Measurements from ENCODE around the gene DLG1. TPM values are rescaled to one million over a fixed set of nuclear protein-coding genes. Genes with fewer than 3 reads are reported as not detected.

DLG1 gene
- total RNA-seq, 1 donor from 2014 or later, result 80.2 TPM

DNA sequence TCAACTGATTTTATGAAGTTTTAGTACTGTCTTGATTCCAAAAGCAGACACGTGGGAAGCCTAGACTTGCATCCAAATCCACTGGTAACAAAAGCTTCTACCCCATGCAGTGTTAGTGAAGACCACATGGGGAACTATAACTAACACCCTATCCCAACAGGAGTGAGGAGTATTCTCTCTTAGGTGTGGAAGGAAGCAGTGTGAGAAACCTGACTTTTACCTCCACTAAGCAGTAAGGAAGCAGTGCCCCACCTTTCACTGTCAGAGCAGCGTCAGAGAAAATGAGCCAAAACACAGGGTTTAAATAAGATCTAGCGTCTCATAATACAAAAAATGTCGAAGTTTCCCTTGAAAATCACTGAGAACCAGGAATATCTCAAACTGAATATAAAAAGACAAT, 60.5 kb downstream of the DLG1 start:
- H3K4me1 ChIP-seq, result no peaks in the 10 kb centered on the region
- ATAC-seq (no peak), DNase-seq (no peak)
- intact Hi-C loops (cut with DNase I), result no loop called here
- H3K4me3 ChIP-seq, result no peak overlapping the region
- no peak overlapping the region for H3K27ac ChIP-seq
- TF ChIP-seq, protein P1, sequence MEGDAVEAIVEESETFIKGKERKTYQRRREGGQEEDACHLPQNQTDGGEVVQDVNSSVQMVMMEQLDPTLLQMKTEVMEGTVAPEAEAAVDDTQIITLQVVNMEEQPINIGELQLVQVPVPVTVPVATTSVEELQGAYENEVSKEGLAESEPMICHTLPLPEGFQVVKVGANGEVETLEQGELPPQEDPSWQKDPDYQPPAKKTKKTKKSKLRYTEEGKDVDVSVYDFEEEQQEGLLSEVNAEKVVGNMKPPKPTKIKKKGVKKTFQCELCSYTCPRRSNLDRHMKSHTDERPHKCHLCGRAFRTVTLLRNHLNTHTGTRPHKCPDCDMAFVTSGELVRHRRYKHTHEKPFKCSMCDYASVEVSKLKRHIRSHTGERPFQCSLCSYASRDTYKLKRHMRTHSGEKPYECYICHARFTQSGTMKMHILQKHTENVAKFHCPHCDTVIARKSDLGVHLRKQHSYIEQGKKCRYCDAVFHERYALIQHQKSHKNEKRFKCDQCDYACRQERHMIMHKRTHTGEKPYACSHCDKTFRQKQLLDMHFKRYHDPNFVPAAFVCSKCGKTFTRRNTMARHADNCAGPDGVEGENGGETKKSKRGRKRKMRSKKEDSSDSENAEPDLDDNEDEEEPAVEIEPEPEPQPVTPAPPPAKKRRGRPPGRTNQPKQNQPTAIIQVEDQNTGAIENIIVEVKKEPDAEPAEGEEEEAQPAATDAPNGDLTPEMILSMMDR (IDR thresholded peaks at IDR 0.05), result no peak
- H3K9me3 ChIP-seq, result peaks cover 23% of the 10 kb centered on the region
- H3K27me3 ChIP-seq (ENCODE audit: low read depth), result no peaks in the 10 kb centered on the region
- H3K36me3 ChIP-seq, result no peaks in the 10 kb centered on the region

DNA sequence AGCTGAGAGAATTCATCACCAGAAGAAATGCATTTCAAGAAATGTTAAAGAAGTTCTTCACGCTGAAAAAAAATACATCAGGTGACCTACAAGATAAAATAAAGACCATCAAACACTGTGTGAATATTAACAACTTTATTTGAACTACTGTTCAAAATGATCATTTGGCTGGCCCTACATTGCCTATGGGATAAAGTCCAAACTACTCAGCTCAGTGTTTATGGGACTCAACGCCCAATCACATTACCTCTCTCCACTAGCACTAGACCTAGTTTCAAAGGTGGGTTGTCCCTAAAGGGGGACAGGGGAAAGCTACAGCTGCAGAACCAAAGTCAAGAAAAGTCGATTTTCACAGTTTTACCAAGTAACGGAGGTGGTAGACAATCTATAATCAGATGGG, 62.0 kb downstream of the DLG1 start:
- no peaks in the 10 kb centered on the region for H3K27me3 ChIP-seq (ENCODE audit: low read depth)
- H3K36me3 ChIP-seq, result no peaks in the 10 kb centered on the region
- DNase-seq (no peak), ATAC-seq (no peak)
- TF ChIP-seq, protein P1 (IDR thresholded peaks at IDR 0.05), result no peak
- intact Hi-C loops (cut with DNase I), result no loop called here
- H3K4me1 ChIP-seq, result no peaks in the 10 kb centered on the region
- H3K9me3 ChIP-seq, result peaks cover 8% of the 10 kb centered on the region
- H3K4me3 ChIP-seq, result no peak overlapping the region
- no peak overlapping the region for H3K27ac ChIP-seq

DNA sequence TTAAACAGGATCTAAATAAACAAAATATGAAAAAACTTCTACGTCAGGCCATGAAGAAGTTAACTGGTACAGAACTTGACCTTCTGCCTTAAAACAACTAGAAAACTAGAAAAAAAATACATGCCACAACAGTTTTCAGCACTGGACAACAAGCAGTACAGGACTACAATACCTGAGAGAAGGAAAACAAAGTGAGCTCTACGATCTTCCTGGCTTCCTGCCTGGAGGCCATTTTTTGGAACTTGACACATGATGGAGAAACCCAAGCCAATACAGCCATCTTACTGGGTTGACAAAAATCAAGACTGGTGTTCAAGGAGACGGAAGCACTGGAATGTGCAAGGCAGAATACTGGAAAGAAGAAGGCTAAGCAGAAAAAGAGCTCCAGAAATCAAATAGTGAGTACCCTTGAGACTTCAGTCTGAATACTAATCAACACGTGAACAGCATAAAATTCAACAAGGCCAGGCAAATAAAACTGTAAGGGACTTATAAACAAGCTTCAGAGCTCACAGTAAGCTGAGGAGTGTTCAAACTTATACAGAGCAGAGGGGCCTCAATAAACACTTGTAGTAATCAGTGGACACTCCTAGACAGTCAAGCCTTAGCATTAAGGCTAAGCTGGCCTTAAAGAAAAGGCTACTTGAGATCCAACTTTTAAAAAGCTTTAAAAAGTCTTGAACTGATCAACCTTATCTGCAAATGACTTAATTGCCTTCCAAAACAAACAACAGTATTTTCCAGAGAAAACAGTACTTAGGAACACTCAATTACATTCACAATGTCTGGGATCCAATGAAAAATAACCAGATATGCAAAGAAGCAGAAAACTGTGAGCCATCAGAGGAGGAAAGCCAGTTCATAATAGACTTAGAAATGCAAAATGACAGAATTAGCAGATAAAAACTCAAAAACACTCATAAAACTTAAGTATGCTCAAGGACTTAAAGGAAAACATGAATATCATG, 63.2 kb downstream of the DLG1 start:
- no peak for ATAC-seq
- DNase-seq, result no peak
- TF ChIP-seq, protein P1 (IDR thresholded peaks at IDR 0.05), result no peak
- Histone ChIP-seq H3K9me3 (no peaks in the 10 kb centered on the region), H3K36me3 (no peaks in the 10 kb centered on the region), H3K27ac (no peak overlapping the region), H3K4me1 (no peaks in the 10 kb centered on the region), H3K27me3 (ENCODE audit: low read depth) (no peaks in the 10 kb centered on the region), H3K4me3 (no peak overlapping the region)
- intact Hi-C loops (cut with DNase I), result no loop called here

DNA sequence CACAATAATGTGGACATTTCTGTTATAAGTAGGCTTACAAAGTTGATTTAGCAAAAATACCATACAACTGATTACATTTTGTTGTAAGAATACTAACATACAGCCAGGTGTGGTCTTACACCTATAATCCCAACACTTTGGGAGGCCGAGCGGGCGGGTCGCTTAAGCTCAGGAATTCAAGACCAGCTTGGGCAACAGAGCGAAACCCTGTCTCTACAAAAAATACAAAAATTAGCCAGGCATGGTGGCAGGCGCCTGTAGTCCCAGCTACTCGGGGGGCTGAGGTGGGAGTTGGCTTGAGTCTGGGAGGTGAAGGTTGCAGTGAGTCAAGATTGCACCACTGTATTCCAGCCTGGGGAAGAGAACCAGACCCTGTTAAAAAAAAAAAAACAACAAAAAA, 67.1 kb downstream of the DLG1 start:
- DNase-seq, result no peak
- Histone ChIP-seq H3K27ac (no peak overlapping the region), H3K4me1 (peaks cover 14% of the 10 kb centered on the region), H3K4me3 (no peak overlapping the region), H3K9me3 (no peaks in the 10 kb centered on the region), H3K36me3 (no peaks in the 10 kb centered on the region), H3K27me3 (ENCODE audit: low read depth) (no peaks in the 10 kb centered on the region)
- TF ChIP-seq, protein P1 (IDR thresholded peaks at IDR 0.05), result no peak
- ATAC-seq, result no peak
- intact Hi-C loops (cut with DNase I), result no loop called here

DNA sequence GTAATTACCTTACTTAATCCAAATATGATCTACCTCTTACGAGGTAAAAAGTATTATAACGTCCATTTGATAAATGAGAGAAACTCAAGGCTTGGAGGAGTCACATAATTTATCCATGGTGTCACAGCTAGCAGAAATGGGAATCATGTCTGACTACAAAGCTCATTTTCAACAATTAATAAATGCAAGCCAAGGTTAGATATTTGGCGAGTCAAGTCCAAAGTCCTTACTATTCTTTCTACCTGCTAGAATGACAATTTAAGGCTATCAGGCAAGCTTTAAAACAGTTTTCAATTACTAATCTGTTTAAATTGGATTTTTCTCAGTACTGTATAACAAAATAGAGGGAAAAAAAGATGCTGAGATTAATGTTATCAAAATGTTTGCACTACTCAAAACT, 68.6 kb downstream of the DLG1 start:
- TF ChIP-seq, protein P1 (IDR thresholded peaks at IDR 0.05), result no peak
- ATAC-seq (no peak), DNase-seq (no peak)
- Histone ChIP-seq H3K27me3 (ENCODE audit: low read depth) (no peaks in the 10 kb centered on the region), H3K36me3 (no peaks in the 10 kb centered on the region), H3K27ac (no peak overlapping the region), H3K4me3 (no peak overlapping the region), H3K9me3 (no peaks in the 10 kb centered on the region), H3K4me1 (peaks cover 14% of the 10 kb centered on the region)
- intact Hi-C loops (cut with DNase I), result no loop called here

Data from lower lobe of right lung (tissue), 2 donors.